ENCODE results near the gene GBP6.
"Not testable (repeated sequence)": the region's sequence is repeated elsewhere in the genome, so short reads cannot be mapped to it uniquely, and the experiment has no call there.

The GBP6 gene

GRCh38 chr1:89369331-89369730 is 5.5 kb downstream of the GBP6 start:
- FAIRE-seq, result no peak

GRCh38 chr1:89373810-89374209 is 10.0 kb downstream of the GBP6 start:
- FAIRE-seq, result not testable (repeated sequence)

DNA sequence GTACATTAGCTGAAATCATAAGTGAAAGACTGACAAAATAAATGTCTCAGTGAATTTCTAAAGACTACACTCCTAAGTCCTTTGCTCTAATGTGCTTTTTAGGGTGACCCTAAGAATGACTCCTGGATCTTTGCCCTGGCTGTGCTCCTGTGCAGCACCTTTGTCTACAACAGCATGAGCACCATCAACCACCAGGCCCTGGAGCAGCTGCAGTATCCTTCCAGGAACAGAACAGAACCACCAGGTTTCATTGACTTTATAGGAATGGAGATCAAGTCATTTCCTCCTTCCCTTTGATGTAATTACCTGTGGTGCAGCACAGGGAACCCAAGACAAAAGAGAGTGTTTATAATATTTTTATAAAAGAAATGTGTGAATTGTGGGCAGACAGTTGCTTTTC is 14.1 kb downstream of the GBP6 start:
- FAIRE-seq, result no peak

DNA sequence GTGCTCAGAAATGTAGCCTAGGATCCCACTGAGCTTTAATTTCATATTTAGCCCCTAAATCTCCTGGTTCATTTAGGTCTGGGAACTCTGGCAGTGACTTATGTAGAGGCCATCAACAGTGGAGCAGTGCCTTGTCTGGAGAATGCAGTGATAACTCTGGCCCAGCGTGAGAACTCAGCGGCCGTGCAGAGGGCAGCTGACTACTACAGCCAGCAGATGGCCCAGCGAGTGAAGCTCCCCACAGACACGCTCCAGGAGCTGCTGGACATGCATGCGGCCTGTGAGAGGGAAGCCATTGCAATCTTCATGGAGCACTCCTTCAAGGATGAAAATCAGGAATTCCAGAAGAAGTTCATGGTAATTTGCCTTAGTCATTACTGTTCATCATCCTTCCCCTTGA is 17.8 kb downstream of the GBP6 start:
- no peak for FAIRE-seq

DNA sequence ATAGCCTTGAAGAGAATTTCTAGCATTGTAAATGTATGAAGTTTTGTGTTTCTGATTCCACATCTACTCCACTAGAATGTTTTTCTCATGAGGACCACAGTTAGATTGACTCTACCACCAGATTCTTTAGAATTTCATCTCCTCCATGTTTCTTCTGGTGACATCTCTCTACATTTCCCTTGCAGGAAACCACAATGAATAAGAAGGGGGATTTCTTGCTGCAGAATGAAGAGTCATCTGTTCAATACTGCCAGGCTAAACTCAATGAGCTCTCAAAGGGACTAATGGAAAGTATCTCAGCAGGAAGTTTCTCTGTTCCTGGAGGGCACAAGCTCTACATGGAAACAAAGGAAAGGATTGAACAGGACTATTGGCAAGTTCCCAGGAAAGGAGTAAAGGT is 18.6 kb downstream of the GBP6 start:
- FAIRE-seq, result no peak

DNA sequence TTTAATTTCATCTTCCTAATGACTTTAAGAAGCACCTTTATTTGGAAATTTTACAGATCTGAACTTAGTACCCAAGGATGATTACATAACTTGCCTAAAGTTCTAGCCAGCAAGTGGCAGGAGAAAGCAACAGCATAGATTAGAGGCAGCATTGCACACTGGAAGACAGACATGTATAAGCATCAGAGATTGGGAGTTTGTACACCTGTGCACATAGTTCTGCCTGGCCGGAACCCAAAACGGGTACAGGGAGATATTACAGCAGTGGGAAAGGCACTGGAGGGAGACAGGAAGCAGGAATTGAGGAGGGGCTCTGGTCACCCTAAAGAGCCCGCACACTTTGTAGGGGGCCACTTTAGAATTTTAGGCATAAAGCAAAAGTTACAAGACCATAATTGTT is 19.3 kb downstream of the GBP6 start:
- no peak for FAIRE-seq

DNA sequence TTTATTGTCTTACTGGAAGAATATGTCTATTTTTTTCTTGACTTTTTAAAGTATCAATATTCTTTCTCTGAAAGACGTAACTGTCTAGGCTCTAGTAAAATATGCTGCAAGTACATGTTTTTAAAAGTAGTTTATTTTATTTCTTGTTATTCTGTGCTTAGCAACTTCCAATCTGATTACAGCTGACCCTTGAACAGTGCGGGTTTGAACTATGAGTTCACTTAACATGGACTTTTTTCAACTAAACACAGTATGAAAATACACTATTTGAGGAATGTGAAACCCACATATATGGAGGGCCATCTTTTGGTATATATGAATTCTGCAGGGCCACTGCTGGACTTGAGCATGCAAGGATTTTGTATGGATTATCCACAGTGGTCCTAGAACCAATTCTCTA is 26.8 kb downstream of the GBP6 start:
- FAIRE-seq, result no peak

- FAIRE-seq, result no peak
Observed at GRCh38 chr1:89391686-89392085, 27.8 kb downstream of the GBP6 start.

- no peak for FAIRE-seq
Observed at GRCh38 chr1:89394851-89395250, 31.0 kb downstream of the GBP6 start.

- no peak for FAIRE-seq
Observed at GRCh38 chr1:89396902-89397301, 33.0 kb downstream of the GBP6 start.

DNA sequence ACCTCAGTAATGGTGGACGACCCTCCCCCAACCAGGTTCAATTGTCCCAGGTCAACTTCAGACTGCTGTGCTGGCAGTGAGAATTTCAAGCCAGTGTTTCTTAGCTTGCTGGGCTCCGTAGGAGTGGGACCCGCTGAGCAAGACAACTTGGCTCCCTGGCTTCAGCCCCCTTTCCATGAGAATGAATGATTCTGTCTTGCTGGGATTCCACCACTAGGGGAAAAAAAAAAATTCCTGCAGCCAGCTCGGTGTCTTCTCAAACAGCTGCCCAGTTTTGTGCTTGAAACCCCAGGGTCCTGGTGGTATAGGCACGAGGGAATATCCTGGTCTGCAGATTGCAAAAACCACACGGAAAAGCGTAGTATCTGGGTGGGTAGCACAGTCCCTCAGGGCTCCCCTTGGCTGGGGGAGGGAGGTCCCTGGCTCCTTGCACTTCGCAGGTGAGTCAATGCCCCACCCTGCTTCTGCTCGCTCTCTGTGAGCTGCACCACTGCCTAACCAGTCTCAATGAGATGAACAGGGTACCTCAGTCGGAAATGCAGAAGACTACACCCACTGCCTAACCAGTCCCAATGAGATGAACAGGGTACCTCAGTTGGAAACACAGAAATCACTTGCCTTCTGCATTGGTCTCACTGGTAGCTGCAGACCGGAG is 41.5 kb downstream of the GBP6 start:
- no peak for FAIRE-seq

DNA sequence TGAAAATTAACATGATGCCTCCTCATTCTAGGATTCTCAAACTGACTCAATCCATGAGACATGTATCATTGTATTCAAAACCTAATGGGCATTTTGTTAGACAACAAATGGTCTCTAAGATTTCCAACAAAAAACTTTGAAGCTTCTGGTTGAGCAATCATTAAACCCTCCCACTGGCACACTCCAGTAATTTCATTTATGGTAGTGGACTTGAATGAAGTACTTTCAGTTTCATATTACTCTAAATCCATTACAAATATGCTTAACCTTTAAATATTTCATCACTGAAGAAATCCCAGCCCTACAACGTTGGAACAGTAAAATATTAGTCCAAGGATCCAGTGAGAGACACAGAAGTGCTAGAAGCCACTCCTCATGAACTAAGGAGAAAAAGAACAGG is 43.5 kb downstream of the GBP6 start:
- FAIRE-seq, result no peak

GRCh38 chr1:89407768-89408167 is 43.9 kb downstream of the GBP6 start:
- FAIRE-seq, result not testable (repeated sequence)

GRCh38 chr1:89425056-89425455 is 61.2 kb downstream of the GBP6 start:
- no peak for FAIRE-seq

- FAIRE-seq, result no peak
Observed at GRCh38 chr1:89429062-89429461, 65.2 kb downstream of the GBP6 start.

GRCh38 chr1:89429681-89430080 is 65.8 kb downstream of the GBP6 start:
- FAIRE-seq, result not testable (repeated sequence)

DNA sequence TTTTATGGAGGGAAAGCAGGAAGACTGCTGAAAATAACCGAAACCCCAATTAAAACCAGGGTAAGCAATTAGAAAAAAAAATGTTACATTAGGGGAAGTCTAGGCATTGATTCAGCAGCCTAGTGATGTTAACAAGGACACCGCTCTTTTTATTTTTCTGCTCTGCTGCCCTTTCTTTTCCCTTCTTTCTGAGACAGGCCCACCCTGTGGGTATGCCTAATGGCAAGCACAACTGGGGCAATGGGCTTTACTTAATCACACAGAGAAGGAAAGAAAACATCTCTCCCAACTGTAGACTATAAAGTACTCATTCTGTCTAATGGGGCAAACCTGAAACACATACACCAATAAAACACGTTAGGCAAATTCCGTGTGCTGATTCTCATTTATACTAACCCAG is 69.6 kb downstream of the GBP6 start:
- FAIRE-seq, result no peak

DNA sequence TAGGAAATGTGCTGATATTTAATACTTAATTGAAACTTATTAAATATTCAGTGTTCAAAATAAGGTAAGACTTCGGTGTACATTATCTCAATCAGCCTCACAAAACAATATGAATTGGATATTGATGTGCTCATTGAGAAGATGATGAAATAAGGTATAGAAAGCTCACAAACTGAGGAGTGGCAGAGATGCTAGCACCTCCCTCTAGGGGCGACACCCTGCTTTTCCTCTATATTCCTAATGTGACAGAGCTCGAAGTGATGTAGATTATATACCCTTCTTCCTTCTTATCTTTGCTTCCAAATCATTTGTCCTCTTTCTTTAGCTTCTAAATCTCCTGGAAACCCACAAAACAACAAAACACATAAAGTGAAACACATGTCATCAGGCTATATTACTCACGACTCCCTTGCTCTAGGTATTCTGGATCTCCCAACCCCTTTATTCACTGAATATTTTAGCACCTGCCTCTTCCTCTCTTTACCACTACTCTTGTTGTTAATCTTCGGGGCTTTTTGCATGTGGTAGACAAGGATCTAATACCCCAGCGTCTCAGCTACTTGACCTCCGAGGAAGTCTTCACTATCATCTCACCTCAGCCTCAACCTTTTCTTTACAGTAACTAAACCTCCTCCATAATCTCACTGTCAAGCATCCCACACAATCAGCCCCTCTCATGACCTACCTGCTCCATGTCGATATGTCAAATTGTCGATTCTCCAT is 70.4 kb downstream of the GBP6 start:
- not testable (repeated sequence) for FAIRE-seq

Measured in TTC549 (cell line).